Hippocampal formation (tissue), 2 donors: ENCODE data around the gene PGLYRP2.

Source experiments
- DNase-seq, 2 donors: peaks; one replicate each; lab custom pipeline; 2025; lab: John Stamatoyannopoulos, UW

PGLYRP2 gene

GRCh38 chr19:15456441-15456840 lies 22.9 kb downstream of the PGLYRP2 start:
- no peak for DNase-seq

- no peak for DNase-seq
Observed at GRCh38 chr19:15455996-15456395, 23.3 kb downstream of the PGLYRP2 start.

- no peak for DNase-seq
Observed at GRCh38 chr19:15453906-15454860, 25.1 kb downstream of the PGLYRP2 start.

- no peak for DNase-seq
Observed at GRCh38 chr19:15453091-15453578, 26.2 kb downstream of the PGLYRP2 start.

- peak in 1 of 2 donors; percentile 29 for DNase-seq
Observed at GRCh38 chr19:15452111-15453047, 26.9 kb downstream of the PGLYRP2 start.

- no peak for DNase-seq
Observed at GRCh38 chr19:15450528-15450890, 28.8 kb downstream of the PGLYRP2 start.

- peak; percentile 27 to 76 for DNase-seq
Observed at GRCh38 chr19:15449620-15450527, 29.4 kb downstream of the PGLYRP2 start, which contains the start of gene WIZ. Gene WIZ, minus strand, starts transcription at chr19:15449956. Its CDS starts 1,649 bp downstream, at chr19:15448307.

- DNase-seq = no peak
Observed at GRCh38 chr19:15448778-15449619, 30.3 kb downstream of the PGLYRP2 start.

GRCh38 chr19:15448044-15448777 lies 31.1 kb downstream of the PGLYRP2 start:
- DNase-seq = no peak

- no peak for DNase-seq
Observed at GRCh38 chr19:15447057-15447456, 32.2 kb downstream of the PGLYRP2 start.

- DNase-seq = no peak
Observed at GRCh38 chr19:15445807-15446376, 33.4 kb downstream of the PGLYRP2 start.

GRCh38 chr19:15445227-15445605 lies 34.1 kb downstream of the PGLYRP2 start:
- DNase-seq = no peak

GRCh38 chr19:15444505-15445226 lies 34.6 kb downstream of the PGLYRP2 start:
- no peak for DNase-seq

- DNase-seq = peak in 1 of 2 donors; percentile 8
Observed at GRCh38 chr19:15443838-15444237, 35.5 kb downstream of the PGLYRP2 start.

GRCh38 chr19:15443325-15443724 lies 36.0 kb downstream of the PGLYRP2 start:
- no peak for DNase-seq

- DNase-seq = no peak
Observed at GRCh38 chr19:15442142-15442920, 37.0 kb downstream of the PGLYRP2 start.

- no peak for DNase-seq
Observed at GRCh38 chr19:15441317-15441716, 38.0 kb downstream of the PGLYRP2 start.
